ENCODE data around the gene DNAAF8. TPM values are rescaled to one million over a fixed set of nuclear protein-coding genes. Genes with fewer than 3 reads are reported as not detected.

The DNAAF8 gene
- total RNA-seq, 1 experiment from 2014 or later: 0.11 TPM

DNA sequence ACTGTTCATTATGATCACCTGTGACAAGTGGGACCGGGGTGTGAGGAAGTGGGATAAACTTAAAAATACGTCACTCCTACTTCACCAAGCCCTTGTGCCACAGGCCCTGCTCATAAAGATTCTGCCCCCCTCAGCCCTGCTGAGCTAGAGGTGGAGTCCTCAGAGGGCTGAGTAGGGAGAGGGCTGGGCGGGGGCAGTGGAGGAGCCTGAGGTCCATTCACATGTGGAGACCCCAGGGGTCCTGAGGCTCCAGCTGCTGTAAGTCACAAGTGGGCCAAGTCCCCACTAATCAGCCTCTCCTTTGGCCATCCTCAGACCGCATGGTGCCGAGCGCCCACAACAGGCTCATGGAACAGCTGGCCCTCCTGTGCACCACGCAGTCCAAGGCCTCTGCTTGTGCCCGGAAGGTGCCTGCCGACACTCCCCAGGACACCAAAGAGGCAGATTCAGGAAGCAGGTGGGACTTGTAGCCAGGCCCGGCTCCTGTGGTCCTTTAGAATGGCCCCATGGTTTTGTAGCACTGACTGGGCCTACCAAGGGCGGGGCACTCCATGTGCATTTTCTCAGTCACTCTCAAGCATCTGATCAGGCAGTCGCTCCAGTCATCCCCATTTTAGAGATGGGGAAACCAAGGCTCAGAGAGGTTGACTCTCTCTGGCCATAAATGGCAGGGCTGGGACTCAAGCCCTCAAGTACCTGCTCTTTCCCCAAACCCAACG lies 10.4 kb downstream of the DNAAF8 start:
- in situ Hi-C loops (cut with HindIII; ENCODE audit: low pct_unique_long_range_greater_than_20kb, low sequenced_read_pairs): no loop called here
- no peak for DNase-seq (ENCODE audit: low read depth, low spot score)

DNA sequence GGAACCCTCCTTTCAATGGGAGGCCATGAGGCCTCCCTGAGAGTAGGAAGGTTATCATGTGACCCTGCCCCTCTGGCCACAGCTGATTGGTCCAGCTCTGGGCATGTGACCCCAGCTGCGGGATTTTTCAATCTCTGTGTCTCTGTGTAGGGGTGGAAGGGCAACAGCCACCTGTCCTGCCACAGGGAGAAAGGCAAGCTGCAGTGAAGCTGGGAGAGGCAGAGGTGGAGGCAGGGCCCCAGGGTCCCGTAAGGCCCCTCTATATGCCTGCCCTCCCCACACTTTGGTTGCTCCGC lies 10.9 kb downstream of the DNAAF8 start:
- in situ Hi-C loops (cut with HindIII; ENCODE audit: low pct_unique_long_range_greater_than_20kb, low sequenced_read_pairs): no loop called here
- no peak for DNase-seq (ENCODE audit: low read depth, low spot score)

DNA sequence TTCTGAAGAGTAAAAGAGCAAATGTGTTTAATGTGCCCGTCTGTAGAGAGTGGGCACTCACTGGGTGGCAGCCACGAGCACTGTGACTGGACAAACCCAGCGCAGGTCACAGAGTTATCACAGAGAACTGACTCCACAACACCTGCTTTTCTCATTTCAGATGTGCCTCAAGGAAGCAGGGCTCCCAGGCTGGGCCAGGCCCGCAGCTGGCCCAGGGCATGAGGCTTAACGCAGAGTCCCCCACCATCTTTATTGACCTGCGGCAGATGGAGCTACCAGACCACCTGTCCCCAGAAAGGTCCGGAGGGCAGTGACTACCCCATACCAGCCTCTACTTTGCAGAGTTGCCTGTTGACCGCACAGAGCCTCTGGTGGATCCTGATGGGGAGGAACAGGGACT lies 11.9 kb downstream of the DNAAF8 start:
- in situ Hi-C loops (cut with HindIII; ENCODE audit: low pct_unique_long_range_greater_than_20kb, low sequenced_read_pairs): no loop called here
- no peak for DNase-seq (ENCODE audit: low read depth, low spot score)

DNA sequence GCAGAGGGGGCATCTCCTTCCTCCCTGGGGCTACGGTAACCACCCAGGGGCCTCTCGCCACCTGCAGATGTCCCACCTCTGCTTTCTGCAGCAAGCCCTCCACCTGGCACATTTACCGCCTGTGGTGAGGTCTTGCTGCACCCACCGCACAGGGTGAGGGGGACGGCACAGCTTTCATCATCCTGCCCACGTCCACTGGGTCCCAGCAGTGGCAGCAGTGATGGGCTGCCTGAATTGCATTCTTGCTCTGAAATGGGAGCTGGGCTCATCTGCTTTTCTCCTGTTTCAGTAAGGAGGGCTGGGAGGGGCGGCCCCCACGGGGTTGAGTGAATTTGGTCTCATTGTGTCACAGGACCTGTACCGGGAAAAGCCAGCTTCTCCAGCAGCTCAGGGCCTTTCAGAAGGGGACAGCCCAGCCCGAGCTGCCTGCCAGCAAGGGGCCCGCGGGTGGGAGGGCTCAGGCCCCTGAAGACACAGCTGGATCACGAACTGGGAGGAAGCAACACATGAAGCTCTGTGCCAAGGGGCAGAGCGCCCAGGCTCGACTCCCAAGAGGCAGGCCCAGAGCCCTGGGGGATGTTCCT lies 12.7 kb downstream of the DNAAF8 start:
- in situ Hi-C loops (cut with HindIII; ENCODE audit: low pct_unique_long_range_greater_than_20kb, low sequenced_read_pairs): no loop called here

GRCh38 chr16:4747906-4748681 lies 13.8 kb downstream of the DNAAF8 start:
- DNase-seq (ENCODE audit: low read depth, low spot score): no peak
- in situ Hi-C loops (cut with HindIII; ENCODE audit: low pct_unique_long_range_greater_than_20kb, low sequenced_read_pairs): no loop called here

More for the DNA sequence above, 12.7 kb downstream of the DNAAF8 start:
- DNase-seq (ENCODE audit: low read depth, low spot score): no peak

GRCh38 chr16:4748682-4749411 lies 14.5 kb downstream of the DNAAF8 start:
- no peak for DNase-seq (ENCODE audit: low read depth, low spot score)
- in situ Hi-C loops (cut with HindIII; ENCODE audit: low pct_unique_long_range_greater_than_20kb, low sequenced_read_pairs): no loop called here

DNA sequence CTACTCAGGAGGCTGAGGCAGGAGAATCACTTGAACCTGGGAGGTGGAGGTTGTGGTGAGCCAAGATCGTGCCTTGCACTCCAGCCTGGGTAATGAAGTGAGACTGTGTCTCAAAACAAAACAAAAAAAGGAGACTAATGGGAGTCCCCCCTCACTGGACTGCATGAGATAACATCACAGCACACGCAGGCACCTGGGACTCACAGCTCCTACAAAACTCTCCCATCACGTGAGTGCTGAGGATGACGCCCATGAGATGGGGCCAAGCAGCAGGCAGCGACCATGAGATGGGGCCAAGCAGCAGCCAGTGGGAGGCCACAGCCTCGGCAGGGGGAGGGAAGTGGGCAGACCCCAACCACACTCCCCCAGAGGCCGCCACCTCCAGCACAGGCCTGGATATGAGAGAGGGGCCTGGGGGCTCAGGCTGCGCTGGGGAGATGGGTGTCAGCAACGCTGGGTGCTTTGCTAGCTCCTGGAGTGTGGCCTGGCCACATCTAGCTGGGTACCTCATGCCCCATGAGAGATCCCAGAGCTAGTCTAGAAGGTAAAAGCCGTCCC lies 15.4 kb downstream of the DNAAF8 start:
- no peak for DNase-seq (ENCODE audit: low read depth, low spot score)
- in situ Hi-C loops (cut with HindIII; ENCODE audit: low pct_unique_long_range_greater_than_20kb, low sequenced_read_pairs): no loop called here

DNA sequence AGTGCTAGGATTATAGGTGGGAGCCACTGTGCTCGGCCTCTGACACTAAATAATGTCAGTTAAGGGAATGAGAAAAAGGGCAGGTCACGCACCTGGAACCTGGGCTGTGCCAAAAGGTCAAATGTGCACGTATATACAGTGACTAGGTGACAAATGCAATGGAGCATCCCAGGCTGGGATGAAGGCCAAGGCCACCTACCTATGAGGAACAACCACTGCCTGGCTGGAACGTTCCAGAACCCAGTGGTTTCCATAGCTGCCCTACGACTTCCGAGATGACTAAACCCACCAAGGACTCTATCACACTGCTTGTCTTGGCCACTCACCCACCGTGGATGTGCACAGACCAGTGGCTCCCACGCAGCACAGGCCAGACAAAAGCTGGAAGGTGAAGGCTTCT lies 16.6 kb downstream of the DNAAF8 start:
- in situ Hi-C loops (cut with HindIII; ENCODE audit: low pct_unique_long_range_greater_than_20kb, low sequenced_read_pairs): no loop called here
- DNase-seq (ENCODE audit: low read depth, low spot score): no peak

GRCh38 chr16:4752351-4753100 lies 18.2 kb downstream of the DNAAF8 start:
- no peak for DNase-seq (ENCODE audit: low read depth, low spot score)
- in situ Hi-C loops (cut with HindIII; ENCODE audit: low pct_unique_long_range_greater_than_20kb, low sequenced_read_pairs): no loop called here

- in situ Hi-C loops (cut with HindIII; ENCODE audit: low pct_unique_long_range_greater_than_20kb, low sequenced_read_pairs): no loop called here
- DNase-seq (ENCODE audit: low read depth, low spot score): no peak
Observed at GRCh38 chr16:4753227-4753626, 18.9 kb downstream of the DNAAF8 start.

DNA sequence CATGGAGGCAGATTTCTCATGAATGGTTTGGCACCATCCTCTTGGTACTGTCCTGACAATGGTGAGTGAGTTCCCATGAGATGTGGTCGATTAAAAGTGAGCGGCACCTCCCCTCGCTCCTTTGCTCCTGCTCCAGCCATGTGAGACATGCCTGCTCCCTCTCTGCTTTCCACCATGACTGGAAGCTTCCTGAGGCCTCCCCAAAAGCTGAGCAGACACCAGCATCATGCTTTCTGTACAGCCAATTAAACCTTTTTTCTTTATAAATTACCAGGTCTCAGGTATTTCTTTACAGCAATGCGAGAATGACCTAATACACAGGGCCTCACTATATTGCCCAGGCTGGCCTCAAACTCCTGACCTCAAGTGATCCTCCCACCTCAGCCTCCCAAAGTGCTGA lies 20.5 kb downstream of the DNAAF8 start:
- in situ Hi-C loops (cut with HindIII; ENCODE audit: low pct_unique_long_range_greater_than_20kb, low sequenced_read_pairs): no loop called here
- no peak for DNase-seq (ENCODE audit: low read depth, low spot score)

- no peak for DNase-seq (ENCODE audit: low read depth, low spot score)
- in situ Hi-C loops (cut with HindIII; ENCODE audit: low pct_unique_long_range_greater_than_20kb, low sequenced_read_pairs): no loop called here
Observed at GRCh38 chr16:4755687-4756086, 21.4 kb downstream of the DNAAF8 start.

DNA sequence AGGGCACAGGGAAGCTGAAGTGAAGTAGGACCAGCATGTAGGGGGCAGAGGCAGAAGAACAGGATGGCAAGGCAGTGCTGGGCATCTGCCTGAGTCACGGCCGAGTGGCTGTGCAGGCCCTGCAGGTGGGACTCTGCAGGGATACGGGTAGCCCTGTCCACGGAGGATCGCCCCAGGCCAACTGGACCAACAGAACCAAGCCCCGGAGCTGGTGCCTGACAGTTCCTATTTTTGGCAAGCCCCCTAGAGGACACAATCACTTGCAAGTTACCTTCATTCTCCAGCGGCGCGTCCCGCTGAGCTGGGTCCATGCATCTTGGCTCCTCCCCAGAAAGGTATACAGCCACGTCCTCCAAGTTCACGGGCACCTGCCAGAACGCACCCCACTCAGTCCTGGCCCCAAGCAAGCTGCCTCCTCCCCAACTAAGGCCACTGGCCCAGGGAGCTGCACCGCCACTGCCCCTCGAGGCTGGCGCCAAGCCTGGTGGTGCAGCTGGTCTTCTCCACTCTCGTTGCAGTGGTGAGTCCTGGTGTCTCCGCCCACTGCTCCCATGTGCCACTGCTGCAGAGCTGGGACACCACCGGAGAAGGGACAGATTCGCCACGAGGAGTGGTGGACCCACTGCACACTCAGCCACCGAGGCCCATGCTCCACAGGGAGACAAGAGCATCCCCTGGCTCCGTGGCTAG lies 26.0 kb downstream of the DNAAF8 start:
- DNase-seq (ENCODE audit: low read depth, low spot score): no peak
- in situ Hi-C loops (cut with HindIII; ENCODE audit: low pct_unique_long_range_greater_than_20kb, low sequenced_read_pairs): no loop called here

- in situ Hi-C loops (cut with HindIII; ENCODE audit: low pct_unique_long_range_greater_than_20kb, low sequenced_read_pairs): no loop called here
- DNase-seq (ENCODE audit: low read depth, low spot score): no peak
Observed at GRCh38 chr16:4762205-4762604, 27.9 kb downstream of the DNAAF8 start.

GRCh38 chr16:4763791-4764190 lies 29.5 kb downstream of the DNAAF8 start:
- in situ Hi-C loops (cut with HindIII; ENCODE audit: low pct_unique_long_range_greater_than_20kb, low sequenced_read_pairs): no loop called here
- no peak for DNase-seq (ENCODE audit: low read depth, low spot score)

- no peak for DNase-seq (ENCODE audit: low read depth, low spot score)
- in situ Hi-C loops (cut with HindIII; ENCODE audit: low pct_unique_long_range_greater_than_20kb, low sequenced_read_pairs): no loop called here
Observed at GRCh38 chr16:4765511-4766474, 31.5 kb downstream of the DNAAF8 start.

Measured in SK-MEL-5 (cell line).